GM10266 (cell line): ENCODE measurements around the gene KATNA1.

ENCODE experiments used
- DNase-seq: peaks from one replicate; pipeline ENCODE4 v3.0.0; 2012; ENCODE audit errors: extremely low spot score
- CTCF ChIP-seq: IDR thresholded peaks from 2 replicates; pipeline ENCODE4 v1.5.1; 2012; ENCODE audit warnings: mild to moderate bottlenecking, low read depth; ENCODE audit not compliant: control insufficient read depth, insufficient read depth; ENCODE audit errors: missing control alignments

The KATNA1 gene

GRCh38 chr6:149642829-149643580 is 5.5 kb downstream of the KATNA1 start:
- TF ChIP-seq CTCF, result no peak
- no peak for DNase-seq

DNA sequence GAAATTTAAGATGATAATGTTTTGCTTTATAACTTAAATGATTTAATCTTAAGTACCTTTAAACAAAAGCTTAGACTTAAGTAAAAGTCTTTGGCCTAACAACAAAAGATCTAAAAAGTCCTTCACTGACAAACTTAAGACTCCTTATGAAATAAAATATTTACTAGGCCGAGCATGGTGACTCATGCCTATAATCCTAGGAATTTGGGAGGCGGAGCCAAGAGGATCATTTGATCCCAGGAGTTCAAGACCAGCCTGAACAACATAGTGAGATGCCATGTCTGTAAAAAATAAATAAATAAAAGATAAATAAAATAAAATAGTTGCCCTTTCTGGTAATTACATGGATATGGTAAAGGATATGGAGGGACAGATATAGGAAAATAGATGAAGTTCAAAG is 12.4 kb downstream of the KATNA1 start:
- no peak for TF ChIP-seq CTCF
- DNase-seq, result no peak

DNA sequence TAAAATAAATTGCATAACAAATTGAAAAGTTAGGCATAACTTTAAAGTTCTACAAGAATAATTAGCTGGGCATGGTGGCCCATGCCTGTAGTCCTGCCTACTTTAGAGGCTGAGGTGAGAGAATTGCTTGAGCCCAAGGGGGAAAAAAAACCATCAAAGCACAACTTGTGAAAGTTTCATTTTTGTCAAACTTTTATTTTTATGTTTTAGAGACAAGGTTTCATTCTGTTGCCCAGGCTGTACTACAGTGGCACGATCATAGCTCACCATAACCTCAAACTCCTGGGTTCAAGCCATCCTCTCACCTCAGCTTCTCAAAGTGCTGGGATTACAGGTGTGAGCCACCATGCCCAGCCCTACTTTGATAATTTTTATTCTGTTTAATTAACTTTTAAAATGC is 14.2 kb downstream of the KATNA1 start:
- no peak for TF ChIP-seq CTCF
- no peak for DNase-seq

GRCh38 chr6:149628875-149629510 is 19.5 kb downstream of the KATNA1 start:
- no peak for TF ChIP-seq CTCF
- DNase-seq, result no peak

GRCh38 chr6:149627672-149628071 is 20.8 kb downstream of the KATNA1 start:
- no peak for DNase-seq
- no peak for TF ChIP-seq CTCF

DNA sequence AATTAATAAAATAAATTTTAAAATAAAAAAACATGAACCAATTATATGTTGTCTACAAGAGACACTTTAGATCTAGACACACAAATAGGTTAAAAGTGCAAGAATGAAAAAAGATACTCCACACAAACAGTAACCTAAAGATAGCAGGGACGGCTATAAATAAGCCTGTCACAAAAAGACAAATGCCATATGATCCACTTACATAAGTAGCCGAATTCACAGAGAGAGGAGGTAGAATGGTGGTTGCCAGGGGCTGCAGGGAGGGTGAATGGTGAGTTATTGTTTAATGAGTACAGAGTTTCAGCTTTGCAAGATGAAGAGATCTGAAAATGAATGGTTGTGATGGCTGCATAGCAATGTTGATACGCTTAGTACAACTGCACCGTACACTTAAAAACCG is 32.7 kb downstream of the KATNA1 start:
- no peak for TF ChIP-seq CTCF
- no peak for DNase-seq

GRCh38 chr6:149614337-149614736 is 34.2 kb downstream of the KATNA1 start:
- no peak for DNase-seq
- TF ChIP-seq CTCF, result no peak
